GM12891 (cell line): ENCODE data around the gene B3GNT9.

Experiments
- PAX5 ChIP-seq: IDR thresholded peaks from 2 replicates; pipeline ENCODE4 v1.6.1; 2011; ENCODE audit warnings: low read length, moderate library complexity, mild to moderate bottlenecking; ENCODE audit not compliant: insufficient read depth, severe bottlenecking
- POLR2A ChIP-seq: IDR thresholded peaks from 2 replicates; pipeline ENCODE4 v1.6.1; 2011; ENCODE audit warnings: low read depth, low read length, control low read depth
- POLR2AphosphoS5 ChIP-seq: IDR thresholded peaks from 2 replicates; pipeline ENCODE4 v1.6.1; 2011; ENCODE audit warnings: low read depth, low read length, control low read depth
- POU2F2 ChIP-seq: IDR thresholded peaks from 2 replicates; pipeline ENCODE4 v1.6.1; 2011; ENCODE audit warnings: low read depth, mild to moderate bottlenecking, control low read depth, low read length, moderate library complexity
- TAF1 ChIP-seq: IDR thresholded peaks from 2 replicates; pipeline ENCODE4 v1.6.1; 2011; ENCODE audit warnings: low read depth, low read length, control low read depth

DNA sequence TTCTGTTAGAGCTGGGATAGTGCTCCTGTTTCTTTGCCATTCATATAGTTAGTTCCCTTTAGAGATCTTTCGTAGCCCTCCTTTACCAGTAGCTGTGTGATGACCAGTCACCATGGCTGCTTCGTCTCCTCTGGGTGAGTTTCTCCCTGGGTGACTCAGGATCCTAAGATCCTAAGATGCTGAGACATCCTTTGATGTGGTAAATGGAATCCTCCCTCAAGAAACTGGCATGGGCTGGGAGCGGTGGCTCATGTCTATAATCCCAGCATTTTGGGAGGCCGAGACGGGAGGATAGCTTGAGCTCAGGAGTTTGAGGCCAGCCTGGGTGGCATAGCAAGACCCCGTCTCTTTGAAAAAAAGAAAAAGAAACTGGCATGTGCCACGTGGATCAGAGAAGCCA is 35.2 kb downstream of the B3GNT9 start:
- TF ChIP-seq POLR2AphosphoS5 (no peak), POLR2A (no peak), PAX5 (no peak), POU2F2 (no peak), TAF1 (no peak)
